ENCODE results near the gene IL17REL.
"Not testable (repeated sequence)": the region's sequence is repeated elsewhere in the genome, so short reads cannot be mapped to it uniquely, and the experiment has no call there.

The IL17REL gene

DNA sequence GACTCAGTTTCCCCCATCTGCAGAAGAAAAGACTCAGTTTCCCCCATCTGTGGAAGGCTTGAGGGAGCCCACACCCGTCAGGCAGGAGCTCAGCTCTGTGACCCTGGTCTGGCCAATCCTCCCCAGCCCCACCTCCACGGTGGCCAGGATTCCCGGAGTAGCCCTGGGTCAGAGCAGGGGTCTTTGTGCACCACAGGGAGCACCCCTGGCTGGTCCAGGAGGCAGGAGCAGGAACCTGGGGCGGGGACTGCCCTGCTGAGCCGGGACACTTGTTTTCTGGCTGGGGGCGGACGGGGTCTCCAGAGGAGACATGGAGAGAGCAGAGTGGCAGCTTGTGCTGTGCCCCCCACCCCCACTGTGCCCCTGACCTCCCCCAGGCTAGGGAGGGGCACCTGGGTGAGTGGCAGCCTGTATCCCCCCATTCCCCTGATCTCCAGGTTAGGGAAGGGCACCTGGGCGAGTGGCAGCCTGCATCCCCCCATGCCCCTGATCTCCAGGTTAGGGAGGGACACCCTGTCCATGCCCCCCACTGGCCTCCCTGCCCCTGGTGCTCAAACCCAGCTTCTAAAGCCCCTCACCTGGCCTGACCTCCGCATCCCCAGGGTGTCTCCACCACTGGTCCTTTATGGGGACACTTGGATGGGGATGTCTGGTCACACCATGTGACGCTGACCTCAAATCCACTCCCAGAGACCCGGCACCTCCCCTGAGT lies 18.8 kb downstream of the IL17REL start:
- Histone ChIP-seq H3K4me1 (ENCODE audit: control insufficient read depth, insufficient read depth, low read length) (no peaks in the 10 kb centered on the region), H3K27ac (ENCODE audit: low read depth, low read length) (no peak overlapping the region), H3K27me3 (ENCODE audit: control insufficient read depth, insufficient read depth, low read length) (no peaks in the 10 kb centered on the region), H3K36me3 (ENCODE audit: control insufficient read depth, insufficient read depth, low read length) (no peaks in the 10 kb centered on the region), H3K9ac (ENCODE audit: low read depth, low read length) (no peak overlapping the region), H3K4me3 (ENCODE audit: low read depth, low read length) (no peak overlapping the region), H3K9me3 (ENCODE audit: control insufficient read depth, insufficient read depth, low read length) (peaks cover 5% of the 10 kb centered on the region; the same call in 1 of the 2 replicates)

DNA sequence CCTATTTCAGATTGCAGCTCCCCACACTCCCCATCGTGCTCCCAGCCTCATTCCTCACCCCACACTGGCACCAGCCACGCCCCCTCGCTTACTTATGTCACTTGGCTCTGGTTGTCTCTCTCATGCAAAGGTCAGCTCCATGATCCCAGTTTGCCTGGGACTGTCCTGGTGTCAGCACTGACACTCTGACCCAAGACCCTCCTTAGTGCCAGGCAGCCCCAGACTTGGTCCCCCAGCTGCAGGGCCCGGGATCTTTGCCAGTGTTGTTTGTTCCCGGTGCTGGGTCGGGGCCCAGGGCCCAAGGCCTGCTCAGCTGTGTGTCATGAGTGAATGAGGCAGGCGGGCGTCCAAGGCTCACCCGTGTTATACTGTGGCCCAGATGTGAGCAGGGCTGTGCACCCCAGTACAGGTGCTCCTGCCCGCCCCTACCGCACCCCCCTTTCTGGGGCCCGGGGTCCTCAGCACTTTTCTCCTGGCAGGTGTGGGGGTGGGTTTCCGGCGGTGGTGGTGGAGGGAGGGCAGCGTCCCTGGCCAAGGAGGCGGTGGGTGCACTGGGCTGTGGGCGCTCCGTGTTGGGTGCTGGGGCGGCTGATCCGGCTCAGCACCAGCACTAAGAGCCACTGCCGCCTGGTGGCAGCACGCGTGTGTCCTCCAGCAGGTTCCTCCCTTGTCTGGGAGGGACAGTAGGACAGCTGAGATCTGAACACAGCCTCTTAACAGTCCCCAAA lies 19.5 kb downstream of the IL17REL start:
- H3K27ac ChIP-seq (ENCODE audit: low read depth, low read length) = no peak overlapping the region
- no peaks in the 10 kb centered on the region for H3K4me1 ChIP-seq (ENCODE audit: control insufficient read depth, insufficient read depth, low read length)
- no peak overlapping the region for H3K4me3 ChIP-seq (ENCODE audit: low read depth, low read length)
- H3K36me3 ChIP-seq (ENCODE audit: control insufficient read depth, insufficient read depth, low read length) = no peaks in the 10 kb centered on the region
- no peaks in the 10 kb centered on the region for H3K27me3 ChIP-seq (ENCODE audit: control insufficient read depth, insufficient read depth, low read length)
- peaks cover 5% of the 10 kb centered on the region; the same call in 1 of the 2 replicates for H3K9me3 ChIP-seq (ENCODE audit: control insufficient read depth, insufficient read depth, low read length)
- H3K9ac ChIP-seq (ENCODE audit: low read depth, low read length) = no peak overlapping the region

DNA sequence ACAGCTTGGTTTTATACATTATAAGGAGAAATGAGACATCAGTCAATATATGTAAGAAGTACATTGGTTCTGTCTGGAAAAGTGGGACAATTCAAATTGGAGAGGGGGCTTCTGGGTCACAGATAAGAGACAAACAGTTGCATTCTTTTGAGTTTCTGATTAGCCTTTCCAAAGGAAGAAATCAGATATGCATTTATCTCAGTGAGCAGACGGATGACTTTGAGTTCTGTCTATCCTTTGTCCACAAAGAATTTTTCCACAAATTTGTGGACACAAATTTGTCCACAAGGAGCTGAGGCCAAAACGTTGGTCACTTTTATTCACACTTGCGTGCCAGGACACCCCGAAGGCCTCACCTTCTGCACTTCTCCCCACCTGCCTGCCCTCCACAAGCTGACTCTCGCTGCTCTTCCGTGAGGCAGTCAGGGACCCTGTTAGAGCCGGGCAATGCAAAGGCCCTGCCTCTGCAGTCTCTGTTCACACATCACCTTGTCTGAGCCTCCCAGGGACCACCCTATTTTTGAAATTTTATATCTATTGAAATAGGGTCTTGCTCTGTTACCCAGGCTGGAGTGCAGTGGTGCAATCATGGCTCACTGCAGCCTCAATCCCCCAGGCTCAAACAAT lies 20.5 kb downstream of the IL17REL start:
- H3K36me3 ChIP-seq (ENCODE audit: control insufficient read depth, insufficient read depth, low read length) = no peaks in the 10 kb centered on the region
- no peak overlapping the region for H3K27ac ChIP-seq (ENCODE audit: low read depth, low read length)
- peaks cover 5% of the 10 kb centered on the region; the same call in 1 of the 2 replicates for H3K9me3 ChIP-seq (ENCODE audit: control insufficient read depth, insufficient read depth, low read length)
- H3K27me3 ChIP-seq (ENCODE audit: control insufficient read depth, insufficient read depth, low read length) = no peaks in the 10 kb centered on the region
- no peak overlapping the region for H3K4me3 ChIP-seq (ENCODE audit: low read depth, low read length)
- no peaks in the 10 kb centered on the region for H3K4me1 ChIP-seq (ENCODE audit: control insufficient read depth, insufficient read depth, low read length)
- no peak overlapping the region for H3K9ac ChIP-seq (ENCODE audit: low read depth, low read length)

DNA sequence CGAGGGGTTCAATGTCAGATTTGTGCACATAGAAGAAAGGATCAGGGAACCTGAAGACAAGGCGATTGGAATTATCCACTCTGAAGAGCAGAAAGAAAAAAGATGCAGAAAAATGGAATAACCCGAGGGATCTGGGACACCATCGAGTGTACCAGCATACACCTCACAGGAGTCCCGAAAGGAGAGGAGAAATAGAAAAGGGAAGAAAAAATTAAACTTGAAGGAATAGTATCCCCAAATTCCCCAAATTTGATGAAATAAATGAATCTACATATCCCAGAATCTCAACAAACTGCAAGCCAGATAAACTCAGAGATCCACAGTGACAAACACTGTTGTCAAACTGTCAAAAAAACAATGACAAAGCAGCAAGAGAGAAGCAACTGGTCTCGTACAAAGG lies 21.4 kb downstream of the IL17REL start:
- Histone ChIP-seq H3K9me3 (ENCODE audit: control insufficient read depth, insufficient read depth, low read length) (peaks cover 5% of the 10 kb centered on the region; the same call in 1 of the 2 replicates), H3K27ac (ENCODE audit: low read depth, low read length) (no peak overlapping the region), H3K4me3 (ENCODE audit: low read depth, low read length) (no peak overlapping the region), H3K36me3 (ENCODE audit: control insufficient read depth, insufficient read depth, low read length) (no peaks in the 10 kb centered on the region), H3K9ac (ENCODE audit: low read depth, low read length) (no peak overlapping the region), H3K4me1 (ENCODE audit: control insufficient read depth, insufficient read depth, low read length) (no peaks in the 10 kb centered on the region), H3K27me3 (ENCODE audit: control insufficient read depth, insufficient read depth, low read length) (peaks cover 7% of the 10 kb centered on the region)

DNA sequence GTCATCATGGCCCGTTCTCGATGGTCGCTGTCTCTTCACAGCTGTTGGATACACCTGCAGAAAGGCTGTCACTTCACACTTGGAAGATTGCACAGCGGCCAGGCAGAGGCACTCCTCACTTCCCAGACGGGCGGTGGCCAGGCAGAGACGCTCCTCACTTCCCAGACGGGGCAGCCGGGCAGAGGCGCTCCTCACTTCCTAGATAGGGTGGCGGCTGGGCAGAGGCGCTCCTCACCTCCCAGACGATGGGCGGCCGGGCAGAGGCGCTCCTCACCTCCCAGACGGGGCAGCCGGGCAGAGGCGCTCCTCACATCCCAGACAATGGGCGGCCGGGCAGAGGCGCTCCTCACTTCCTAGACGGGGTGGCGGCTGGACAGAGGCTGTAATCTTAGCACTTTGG lies 22.7 kb downstream of the IL17REL start:
- not testable (repeated sequence) for H3K9me3 ChIP-seq (ENCODE audit: control insufficient read depth, insufficient read depth, low read length); H3K9ac ChIP-seq (ENCODE audit: low read depth, low read length); H3K4me3 ChIP-seq (ENCODE audit: low read depth, low read length); H3K27ac ChIP-seq (ENCODE audit: low read depth, low read length); H3K36me3 ChIP-seq (ENCODE audit: control insufficient read depth, insufficient read depth, low read length); H3K4me1 ChIP-seq (ENCODE audit: control insufficient read depth, insufficient read depth, low read length)
- H3K27me3 ChIP-seq (ENCODE audit: control insufficient read depth, insufficient read depth, low read length) = peaks cover 21% of the 10 kb centered on the region

DNA sequence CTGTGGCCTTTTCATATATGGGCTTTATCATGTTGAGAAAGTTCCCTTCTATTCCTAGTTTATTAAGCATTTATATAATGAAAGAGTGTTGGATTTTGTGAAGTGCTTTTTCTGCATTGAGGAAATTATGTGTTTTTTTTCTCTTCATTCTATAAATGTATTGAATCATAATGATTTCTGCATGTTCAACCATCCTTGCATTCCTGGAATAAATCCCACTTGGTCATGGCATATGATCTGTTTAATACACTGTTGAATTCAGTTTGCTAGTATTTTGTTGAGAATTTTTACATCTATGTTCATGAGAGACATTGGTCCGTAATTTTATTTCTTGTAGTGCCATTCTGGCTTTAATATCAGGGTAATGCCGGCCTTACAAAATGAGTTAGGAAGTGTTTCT lies 26.2 kb downstream of the IL17REL start:
- H3K36me3 ChIP-seq (ENCODE audit: control insufficient read depth, insufficient read depth, low read length) = no peaks in the 10 kb centered on the region
- peaks cover 39% of the 10 kb centered on the region for H3K27me3 ChIP-seq (ENCODE audit: control insufficient read depth, insufficient read depth, low read length)
- peaks cover 5% of the 10 kb centered on the region; the same call in 1 of the 2 replicates for H3K9me3 ChIP-seq (ENCODE audit: control insufficient read depth, insufficient read depth, low read length)

DNA sequence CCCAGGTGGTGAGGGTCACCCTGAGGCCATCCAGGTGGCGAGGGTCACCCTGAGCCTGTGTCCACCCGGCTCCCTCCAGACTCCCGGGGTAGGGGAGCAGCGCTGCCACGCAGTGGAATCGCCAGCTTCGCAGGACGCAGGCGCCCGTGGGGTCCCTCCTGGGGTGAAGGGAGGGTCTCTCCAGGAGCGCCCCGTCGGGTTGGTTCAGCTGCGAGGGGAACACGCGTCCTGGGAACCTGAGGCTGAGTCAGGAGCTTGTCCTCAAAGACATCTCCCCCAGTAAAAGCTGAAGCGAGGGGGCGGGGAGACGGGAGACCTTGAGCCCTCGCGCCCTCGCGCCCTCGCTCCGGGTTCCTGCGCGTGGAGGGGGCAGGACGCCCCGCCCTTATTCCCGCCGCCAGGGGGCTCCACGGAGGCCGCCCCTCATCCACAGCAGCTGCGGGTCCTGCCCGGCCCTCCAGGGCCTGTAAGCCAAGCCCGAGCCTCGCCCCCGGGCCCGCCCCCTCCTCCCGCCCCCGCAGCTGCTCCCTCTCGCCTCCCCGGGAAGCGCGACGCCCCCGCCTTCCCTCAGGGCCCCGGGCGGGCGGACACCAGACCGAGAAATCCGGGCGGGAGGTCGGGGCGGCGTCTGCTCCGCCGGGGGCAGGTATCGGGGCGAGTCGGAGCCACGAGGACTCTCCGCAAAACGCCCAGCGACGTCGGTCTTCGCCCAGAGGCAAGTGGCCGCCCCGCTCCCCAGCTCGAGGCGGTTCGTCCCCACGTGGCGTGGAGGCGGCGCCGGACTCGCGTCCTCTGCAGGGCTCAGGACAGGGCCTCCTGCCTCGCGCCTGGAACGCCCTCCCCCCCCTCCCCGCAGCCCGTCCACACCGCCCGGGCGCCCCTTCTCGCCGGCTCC lies 29.2 kb downstream of the IL17REL start:
- H3K4me1 ChIP-seq (ENCODE audit: control insufficient read depth, insufficient read depth, low read length) = no peaks in the 10 kb centered on the region
- H3K27ac ChIP-seq (ENCODE audit: low read depth, low read length) = no peak overlapping the region
- peak overlapping the region; percentile 45; the same call in 1 of the 2 replicates for H3K4me3 ChIP-seq (ENCODE audit: low read depth, low read length)
- H3K9me3 ChIP-seq (ENCODE audit: control insufficient read depth, insufficient read depth, low read length) = no peaks in the 10 kb centered on the region
- H3K36me3 ChIP-seq (ENCODE audit: control insufficient read depth, insufficient read depth, low read length) = no peaks in the 10 kb centered on the region
- H3K9ac ChIP-seq (ENCODE audit: low read depth, low read length) = no peak overlapping the region
- peaks cover 39% of the 10 kb centered on the region for H3K27me3 ChIP-seq (ENCODE audit: control insufficient read depth, insufficient read depth, low read length)

More for the DNA sequence above, 26.2 kb downstream of the IL17REL start:
- Histone ChIP-seq H3K27ac (ENCODE audit: low read depth, low read length) (no peak overlapping the region), H3K4me1 (ENCODE audit: control insufficient read depth, insufficient read depth, low read length) (no peaks in the 10 kb centered on the region), H3K9ac (ENCODE audit: low read depth, low read length) (no peak overlapping the region), H3K4me3 (ENCODE audit: low read depth, low read length) (no peak overlapping the region)

DNA sequence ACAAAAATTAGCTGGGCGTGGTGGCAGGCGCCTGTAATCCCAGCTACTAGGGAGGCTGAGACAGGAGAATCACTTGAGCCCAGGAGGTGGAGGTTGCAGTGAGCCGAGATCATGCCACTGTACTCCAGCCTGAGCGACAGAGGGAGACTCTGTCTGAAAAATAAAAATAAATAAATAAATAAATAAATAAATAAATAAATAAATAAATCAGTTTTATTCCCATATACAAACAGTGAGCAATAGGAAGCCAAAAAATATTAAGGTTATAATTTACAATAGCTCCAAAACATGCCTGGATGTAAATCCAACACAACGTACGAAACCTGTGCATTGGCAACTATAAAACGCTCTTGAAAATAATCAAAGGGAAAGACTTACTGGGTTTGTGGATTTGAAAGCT lies 30.8 kb downstream of the IL17REL start:
- H3K9me3 ChIP-seq (ENCODE audit: control insufficient read depth, insufficient read depth, low read length); H3K36me3 ChIP-seq (ENCODE audit: control insufficient read depth, insufficient read depth, low read length); H3K9ac ChIP-seq (ENCODE audit: low read depth, low read length); H3K4me1 ChIP-seq (ENCODE audit: control insufficient read depth, insufficient read depth, low read length); H3K27ac ChIP-seq (ENCODE audit: low read depth, low read length); H3K4me3 ChIP-seq (ENCODE audit: low read depth, low read length): not testable (repeated sequence)
- peaks cover 38% of the 10 kb centered on the region for H3K27me3 ChIP-seq (ENCODE audit: control insufficient read depth, insufficient read depth, low read length)

DNA sequence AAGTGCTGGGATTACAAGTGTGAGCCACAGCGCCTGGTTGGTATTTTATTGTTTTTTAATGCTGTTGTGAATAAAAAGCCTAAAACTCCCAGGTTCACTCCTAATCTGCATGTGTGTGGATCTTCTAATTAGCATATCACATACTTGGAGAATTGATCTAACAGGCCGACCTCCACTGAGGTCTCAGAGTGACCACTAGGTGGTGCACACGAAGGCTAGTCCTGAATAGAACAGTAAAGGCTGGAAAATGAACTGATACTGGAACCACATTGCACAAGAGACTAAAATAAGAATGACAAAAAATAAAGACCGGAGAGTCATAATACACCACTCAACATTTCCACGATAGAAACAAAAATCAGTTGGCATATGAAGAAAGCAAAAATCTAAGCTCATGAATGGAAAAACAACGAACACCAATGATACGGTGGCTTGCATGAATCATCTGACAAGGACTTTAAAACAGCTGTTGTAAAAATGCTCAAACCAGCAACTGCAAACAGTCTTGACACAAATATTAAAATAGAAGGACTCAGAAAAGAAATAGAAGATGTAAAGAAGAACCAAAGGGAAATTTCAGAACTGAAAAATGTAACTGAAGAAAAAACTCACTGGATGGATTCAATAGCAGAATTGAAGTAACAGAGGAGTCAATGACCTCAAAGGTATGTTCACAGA lies 32.8 kb downstream of the IL17REL start:
- H3K27me3 ChIP-seq (ENCODE audit: control insufficient read depth, insufficient read depth, low read length) = peaks cover 18% of the 10 kb centered on the region

DNA sequence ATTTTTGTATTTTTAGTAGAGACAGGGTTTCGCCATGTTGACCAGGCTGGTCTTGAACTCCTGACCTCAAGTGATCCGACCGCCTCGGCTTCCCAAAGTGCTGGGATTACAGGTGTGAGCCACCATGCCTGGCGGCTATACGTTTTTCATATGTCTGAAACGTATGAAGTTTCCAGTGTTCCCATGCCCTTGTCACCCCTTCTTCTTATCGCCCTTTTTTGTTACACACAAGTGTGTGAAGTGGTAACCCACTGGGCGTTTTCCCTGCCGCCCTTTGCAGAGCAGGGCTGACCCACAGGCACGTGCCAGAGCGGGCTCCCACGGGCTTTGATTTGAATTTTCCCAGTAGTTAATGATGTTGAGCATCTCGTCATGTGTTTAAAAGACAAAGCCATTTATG lies 35.0 kb downstream of the IL17REL start:
- no peak overlapping the region for H3K27ac ChIP-seq (ENCODE audit: low read depth, low read length)
- no peaks in the 10 kb centered on the region for H3K36me3 ChIP-seq (ENCODE audit: control insufficient read depth, insufficient read depth, low read length)
- no peaks in the 10 kb centered on the region for H3K9me3 ChIP-seq (ENCODE audit: control insufficient read depth, insufficient read depth, low read length)
- peaks cover 5% of the 10 kb centered on the region for H3K27me3 ChIP-seq (ENCODE audit: control insufficient read depth, insufficient read depth, low read length)
- no peak overlapping the region for H3K4me3 ChIP-seq (ENCODE audit: low read depth, low read length)
- no peaks in the 10 kb centered on the region for H3K4me1 ChIP-seq (ENCODE audit: control insufficient read depth, insufficient read depth, low read length)
- no peak overlapping the region for H3K9ac ChIP-seq (ENCODE audit: low read depth, low read length)

More for the DNA sequence above, 32.8 kb downstream of the IL17REL start:
- H3K9me3 ChIP-seq (ENCODE audit: control insufficient read depth, insufficient read depth, low read length) = no peaks in the 10 kb centered on the region
- no peaks in the 10 kb centered on the region for H3K4me1 ChIP-seq (ENCODE audit: control insufficient read depth, insufficient read depth, low read length)
- H3K36me3 ChIP-seq (ENCODE audit: control insufficient read depth, insufficient read depth, low read length) = no peaks in the 10 kb centered on the region
- H3K9ac ChIP-seq (ENCODE audit: low read depth, low read length) = no peak overlapping the region
- H3K4me3 ChIP-seq (ENCODE audit: low read depth, low read length) = no peak overlapping the region
- H3K27ac ChIP-seq (ENCODE audit: low read depth, low read length) = no peak overlapping the region

Data from HUES48 (cell line).